Measurements from ENCODE around the gene CTSK.

DNA sequence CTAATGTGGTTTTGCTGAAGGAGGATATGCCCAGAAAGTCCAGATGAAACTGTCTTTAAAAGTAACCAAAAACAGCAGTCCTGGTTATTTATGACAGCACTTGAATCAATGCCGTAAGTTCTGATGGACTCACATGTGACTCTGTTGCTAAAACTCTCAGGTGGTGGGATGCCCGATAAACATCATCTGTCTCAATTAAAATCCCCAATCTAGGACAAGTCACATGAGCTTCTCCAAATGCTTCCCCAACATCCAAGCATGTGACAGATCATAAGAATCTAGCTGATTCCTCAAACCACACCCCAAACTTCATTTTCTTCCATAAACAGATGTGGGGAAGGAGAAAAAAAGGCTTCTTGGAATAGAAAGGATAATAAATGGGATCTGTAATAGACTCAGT, 786 bp upstream of the CTSK start:
- TF ChIP-seq, protein P1, sequence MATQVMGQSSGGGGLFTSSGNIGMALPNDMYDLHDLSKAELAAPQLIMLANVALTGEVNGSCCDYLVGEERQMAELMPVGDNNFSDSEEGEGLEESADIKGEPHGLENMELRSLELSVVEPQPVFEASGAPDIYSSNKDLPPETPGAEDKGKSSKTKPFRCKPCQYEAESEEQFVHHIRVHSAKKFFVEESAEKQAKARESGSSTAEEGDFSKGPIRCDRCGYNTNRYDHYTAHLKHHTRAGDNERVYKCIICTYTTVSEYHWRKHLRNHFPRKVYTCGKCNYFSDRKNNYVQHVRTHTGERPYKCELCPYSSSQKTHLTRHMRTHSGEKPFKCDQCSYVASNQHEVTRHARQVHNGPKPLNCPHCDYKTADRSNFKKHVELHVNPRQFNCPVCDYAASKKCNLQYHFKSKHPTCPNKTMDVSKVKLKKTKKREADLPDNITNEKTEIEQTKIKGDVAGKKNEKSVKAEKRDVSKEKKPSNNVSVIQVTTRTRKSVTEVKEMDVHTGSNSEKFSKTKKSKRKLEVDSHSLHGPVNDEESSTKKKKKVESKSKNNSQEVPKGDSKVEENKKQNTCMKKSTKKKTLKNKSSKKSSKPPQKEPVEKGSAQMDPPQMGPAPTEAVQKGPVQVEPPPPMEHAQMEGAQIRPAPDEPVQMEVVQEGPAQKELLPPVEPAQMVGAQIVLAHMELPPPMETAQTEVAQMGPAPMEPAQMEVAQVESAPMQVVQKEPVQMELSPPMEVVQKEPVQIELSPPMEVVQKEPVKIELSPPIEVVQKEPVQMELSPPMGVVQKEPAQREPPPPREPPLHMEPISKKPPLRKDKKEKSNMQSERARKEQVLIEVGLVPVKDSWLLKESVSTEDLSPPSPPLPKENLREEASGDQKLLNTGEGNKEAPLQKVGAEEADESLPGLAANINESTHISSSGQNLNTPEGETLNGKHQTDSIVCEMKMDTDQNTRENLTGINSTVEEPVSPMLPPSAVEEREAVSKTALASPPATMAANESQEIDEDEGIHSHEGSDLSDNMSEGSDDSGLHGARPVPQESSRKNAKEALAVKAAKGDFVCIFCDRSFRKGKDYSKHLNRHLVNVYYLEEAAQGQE (IDR thresholded peaks at IDR 0.05; ENCODE audit: insufficient read depth in 1 of 2, low read depth in 2 of 2, low read length in 2 of 2) = no peak
- TF ChIP-seq POLR2AphosphoS5 (IDR thresholded peaks at IDR 0.05; ENCODE audit: low read depth, low read length) = no peak
- no peak for TF ChIP-seq SIN3A (IDR thresholded peaks at IDR 0.05; ENCODE audit: borderline replicate concordance, insufficient read depth, low read length)
- TF ChIP-seq TAF1 (IDR thresholded peaks at IDR 0.05; ENCODE audit: borderline replicate concordance, insufficient read depth, low read length) = no peak

Data from PFSK-1 (cell line).